Body of pancreas (tissue), 4 donors: Measurements from ENCODE around the gene SHANK1. TPM values are rescaled to one million over a fixed set of nuclear protein-coding genes. Genes with fewer than 3 reads are reported as not detected.

Source experiments
- ATAC-seq: fragments of 150-250 bp; one replicate; pipeline ENCODE4 v1.9.1; 2016
- DNase-seq, 4 donors: peaks; one replicate each; pipeline ENCODE4 v3.0.0-alpha.2; 2019
- H3K27ac ChIP-seq, 4 donors: fragments of 200-600 bp; sonication (generic); 1 replicate in 3 of 4; 2 replicates in 1 of 4; pipeline versions ENCODE4 v1.5.1 to v1.6.1; 2016 to 2019; ENCODE audit warnings: mild to moderate bottlenecking in 1 of 4, mixed read lengths in 1 of 4, moderate library complexity in 1 of 4
- H3K27me3 ChIP-seq, 2 donors: fragments of 200-600 bp; sonication (generic); one replicate each; pipeline ENCODE4 v1.6.0; 2016; ENCODE audit warnings: mild to moderate bottlenecking in 1 of 2
- H3K36me3 ChIP-seq, 2 donors: fragments of 200-600 bp; sonication (generic); replicated peaks in 1 of 2; 2 replicates each; pipeline ENCODE4 v1.5.1; 2016; ENCODE audit warnings: low read depth in 2 of 2; ENCODE audit not compliant: insufficient read depth in 1 of 2
- H3K4me1 ChIP-seq: fragments of 200-600 bp; sonication (generic); one replicate; pipeline ENCODE4 v1.6.0; 2016
- H3K4me3 ChIP-seq, 2 donors: fragments of 200-600 bp; sonication (generic); 1 replicate in 1 of 2; 2 replicates in 1 of 2; pipeline ENCODE4 v1.5.1; 2016 to 2019
- H3K9me3 ChIP-seq, 3 donors: fragments of 200-600 bp; sonication (generic); 1 replicate in 2 of 3; 2 replicates in 1 of 3; pipeline ENCODE4 v1.5.1; 2016
- CTCF ChIP-seq, 7 experiments: fragments of 450-650 bp in 4 of 7; fragments of 200-600 bp in 3 of 7; sonication (generic) in 3 of 7; IDR thresholded peaks; one replicate each; pipeline ENCODE4 v1.5.1; 2016 to 2019; ENCODE audit warnings: antibody characterized with exemption in 7 of 7
- POLR2A ChIP-seq, 3 donors: fragments of 450-650 bp; IDR thresholded peaks; one replicate each; pipeline ENCODE4 v1.6.1; 2016; ENCODE audit warnings: antibody characterized with exemption in 3 of 3, mild to moderate bottlenecking in 2 of 3
- WGBS, 2 donors: methylation state at CpG; one replicate each; pipeline ENCODE4 v1.1.5; 2017; 5-methylcytosine and 5-hydroxymethylcytosine counted together
- intact Hi-C: fragments of 100-400 bp; cut with DNase I; formaldehyde crosslinking; loops from one replicate; pipeline ENCODE4 v1.15.1; 2023
- total RNA-seq, 2 donors: library from RNA; depleted of rRNA; stranded (reverse); fragments of >200 nt; gene quantifications; one replicate each; pipeline ENCODE4 v1.1.0, GENCODE V29; 2016

The SHANK1 gene
- total RNA-seq, 2 donors from 2014 or later: 0.26 to 2.3 TPM

- Histone ChIP-seq H3K4me1 (no peaks in the 10 kb centered on the region), H3K9me3 (no peaks in the 10 kb centered on the region), H3K36me3 (no peaks in the 10 kb centered on the region), H3K27me3 (no peaks in the 10 kb centered on the region), H3K4me3 (no peak overlapping the region), H3K27ac (no peak overlapping the region)
- WGBS, 2 donors: 39 to 52% methylated on average over 11 of the region's 11 CpGs
- no peak for TF ChIP-seq CTCF (IDR thresholded peaks at IDR 0.05)
- no peak for TF ChIP-seq POLR2A (IDR thresholded peaks at IDR 0.05)
- intact Hi-C loops: no loop called here
- no peak for ATAC-seq
- DNase-seq: no peak
Observed at GRCh38 chr19:50739914-50740426, 20.4 kb upstream of the SHANK1 start.

- DNase-seq (no peak), ATAC-seq (no peak)
- no peak overlapping the region for H3K27ac ChIP-seq
- no peaks in the 10 kb centered on the region for H3K9me3 ChIP-seq
- H3K27me3 ChIP-seq: no peaks in the 10 kb centered on the region
- H3K4me1 ChIP-seq: no peaks in the 10 kb centered on the region
- H3K4me3 ChIP-seq: no peak overlapping the region
- TF ChIP-seq POLR2A (IDR thresholded peaks at IDR 0.05): no peak
- no peak for TF ChIP-seq CTCF (IDR thresholded peaks at IDR 0.05)
- intact Hi-C loops: no loop called here
- WGBS, 2 donors: 59 to 67% methylated on average over 21 to 23 of the region's 23 CpGs
- no peaks in the 10 kb centered on the region for H3K36me3 ChIP-seq
Observed at GRCh38 chr19:50739132-50739913, 19.7 kb upstream of the SHANK1 start.

GRCh38 chr19:50736338-50736737 is 16.7 kb upstream of the SHANK1 start:
- TF ChIP-seq CTCF (IDR thresholded peaks at IDR 0.05) (no peak), POLR2A (IDR thresholded peaks at IDR 0.05) (no peak)
- H3K9me3 ChIP-seq: no peaks in the 10 kb centered on the region
- no peaks in the 10 kb centered on the region for H3K27me3 ChIP-seq
- H3K4me3 ChIP-seq: no peak overlapping the region
- H3K36me3 ChIP-seq: no peaks in the 10 kb centered on the region
- DNase-seq: no peak
- no peaks in the 10 kb centered on the region for H3K4me1 ChIP-seq
- H3K27ac ChIP-seq: no peak overlapping the region
- intact Hi-C loops: no loop called here
- no peak for ATAC-seq
- 43 to 44% methylated on average over 5 of the region's 5 CpGs for WGBS, 2 donors

GRCh38 chr19:50735869-50736268 is 16.3 kb upstream of the SHANK1 start:
- DNase-seq (no peak), ATAC-seq (no peak)
- no peaks in the 10 kb centered on the region for H3K27me3 ChIP-seq
- no peaks in the 10 kb centered on the region for H3K4me1 ChIP-seq
- no peak for TF ChIP-seq POLR2A (IDR thresholded peaks at IDR 0.05)
- no peak for TF ChIP-seq CTCF (IDR thresholded peaks at IDR 0.05)
- no peaks in the 10 kb centered on the region for H3K36me3 ChIP-seq
- 43 to 48% methylated on average over 7 of the region's 7 CpGs for WGBS, 2 donors
- H3K4me3 ChIP-seq: no peak overlapping the region
- H3K9me3 ChIP-seq: no peaks in the 10 kb centered on the region
- no peak overlapping the region for H3K27ac ChIP-seq
- intact Hi-C loops: no loop called here

GRCh38 chr19:50729894-50730293 is 10.3 kb upstream of the SHANK1 start:
- WGBS, 2 donors: 43 to 66% methylated on average over 5 of the region's 5 CpGs
- no peak overlapping the region for H3K4me3 ChIP-seq
- ATAC-seq (no peak), DNase-seq (no peak)
- intact Hi-C loops: no loop called here
- no peaks in the 10 kb centered on the region for H3K27me3 ChIP-seq
- no peaks in the 10 kb centered on the region for H3K36me3 ChIP-seq
- H3K27ac ChIP-seq: no peak overlapping the region
- H3K4me1 ChIP-seq: peaks cover 9% of the 10 kb centered on the region
- H3K9me3 ChIP-seq: no peaks in the 10 kb centered on the region
- TF ChIP-seq CTCF (IDR thresholded peaks at IDR 0.05) (no peak), POLR2A (IDR thresholded peaks at IDR 0.05) (no peak)
